Activated CD4-positive, alpha-beta T cell treated with anti-CD3 and anti-CD28 coated beads for 36 hours (primary cell): Measurements from ENCODE around the gene TFR2. TPM values are rescaled to one million over a fixed set of nuclear protein-coding genes. Genes with fewer than 3 reads are reported as not detected.

Source experiments
- ATAC-seq: fragments of 200-7000 bp; cut with Tn5 transposase; one replicate; pipeline ENCODE4 v1.10.0; 2021; ENCODE audit warnings: mild to moderate bottlenecking, moderate library complexity
- CTCF ChIA-PET: fragments of 350-600 bp; sonication (Branson Sonifier 250); formaldehyde crosslinking; loops from one replicate; lab custom pipeline; 2021; ENCODE audit warnings: antibody characterized with exemption; lab: Charles Lee
- POLR2A ChIA-PET: fragments of 350-600 bp; sonication (Branson Sonifier 250); formaldehyde crosslinking; loops from one replicate; lab custom pipeline; 2021; ENCODE audit warnings: antibody characterized with exemption, inconsistent platforms; lab: Charles Lee
- DNase-seq: peaks from one replicate; pipeline ENCODE4 v3.0.0-alpha.2; 2020
- H3K27ac Mint-ChIP-seq: one replicate; pipeline ENCODE4 v1.8.0; 2021; ENCODE audit warnings: mixed read lengths
- H3K27me3 Mint-ChIP-seq: one replicate; pipeline ENCODE4 v1.8.0; 2021; ENCODE audit warnings: mixed read lengths
- H3K36me3 Mint-ChIP-seq: one replicate; pipeline ENCODE4 v1.8.0; 2021; ENCODE audit warnings: low read depth, mixed read lengths
- H3K4me1 Mint-ChIP-seq: one replicate; pipeline ENCODE4 v1.8.0; 2021; ENCODE audit warnings: mixed read lengths
- H3K4me3 Mint-ChIP-seq: one replicate; pipeline ENCODE4 v1.8.0; 2021; ENCODE audit warnings: mild to moderate bottlenecking, moderate library complexity, mixed read lengths
- H3K9me3 Mint-ChIP-seq: one replicate; pipeline ENCODE4 v1.8.0; 2021; ENCODE audit warnings: low read depth, mixed read lengths
- intact Hi-C, 2 experiments: fragments of 100-400 bp; cut with DNase I in 1 of 2; cut with micrococcal nuclease in 1 of 2; formaldehyde crosslinking; loops; one replicate each; pipeline versions ENCODE4 v1.14.2 to v1.15.1; 2022 to 2024; cut with DNase I, micrococcal nuclease
- total RNA-seq, 2 experiments: library from RNA; stranded (reverse); gene quantifications; one replicate each; pipeline ENCODE4 v1.2.3, GENCODE V29; 2021

TFR2 gene
- total RNA-seq, result 10 to 100 TPM; 10.1 to 12.4 TPM

DNA sequence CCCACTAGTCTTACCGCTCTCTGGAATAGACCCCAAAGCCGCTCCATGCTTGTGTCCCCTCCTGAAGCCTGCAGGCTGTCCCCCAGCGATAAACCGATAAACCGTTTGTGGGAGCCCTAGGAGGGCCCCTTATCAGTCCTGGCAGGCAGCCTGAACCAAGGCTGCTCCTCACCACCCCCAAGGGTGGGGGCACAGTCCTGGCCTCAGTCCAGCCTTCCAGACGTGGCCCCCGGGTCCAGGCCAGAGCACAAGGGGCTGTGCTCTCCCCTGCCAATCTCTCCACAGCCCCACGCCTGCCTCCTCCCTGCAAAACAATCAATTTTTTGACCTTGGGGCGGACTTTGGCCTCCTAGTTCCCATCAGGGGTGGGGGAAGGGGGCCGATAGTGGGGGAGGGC, at the start of gene TFR2:
TSS of gene TFR2 (minus strand) at position 90 of the 397 bp plus-strand sequence. CDS start at position 47, 43 bp downstream.
- ChIA-PET POLR2A (no interaction called here), CTCF (no interaction called here)
- Mint-ChIP-seq H3K9me3 (no peaks in the 10 kb centered on the region), H3K27ac (no peak within 1 kb of the TSS), H3K36me3 (peaks cover 3% of the 10 kb centered on the region), H3K27me3 (no peaks in the 10 kb centered on the region), H3K4me1 (no peaks in the 10 kb centered on the region), H3K4me3 (no peak within 1 kb of the TSS)
- ATAC-seq, result no peak
- intact Hi-C loops, result no loop called here
- no peak for DNase-seq

DNA sequence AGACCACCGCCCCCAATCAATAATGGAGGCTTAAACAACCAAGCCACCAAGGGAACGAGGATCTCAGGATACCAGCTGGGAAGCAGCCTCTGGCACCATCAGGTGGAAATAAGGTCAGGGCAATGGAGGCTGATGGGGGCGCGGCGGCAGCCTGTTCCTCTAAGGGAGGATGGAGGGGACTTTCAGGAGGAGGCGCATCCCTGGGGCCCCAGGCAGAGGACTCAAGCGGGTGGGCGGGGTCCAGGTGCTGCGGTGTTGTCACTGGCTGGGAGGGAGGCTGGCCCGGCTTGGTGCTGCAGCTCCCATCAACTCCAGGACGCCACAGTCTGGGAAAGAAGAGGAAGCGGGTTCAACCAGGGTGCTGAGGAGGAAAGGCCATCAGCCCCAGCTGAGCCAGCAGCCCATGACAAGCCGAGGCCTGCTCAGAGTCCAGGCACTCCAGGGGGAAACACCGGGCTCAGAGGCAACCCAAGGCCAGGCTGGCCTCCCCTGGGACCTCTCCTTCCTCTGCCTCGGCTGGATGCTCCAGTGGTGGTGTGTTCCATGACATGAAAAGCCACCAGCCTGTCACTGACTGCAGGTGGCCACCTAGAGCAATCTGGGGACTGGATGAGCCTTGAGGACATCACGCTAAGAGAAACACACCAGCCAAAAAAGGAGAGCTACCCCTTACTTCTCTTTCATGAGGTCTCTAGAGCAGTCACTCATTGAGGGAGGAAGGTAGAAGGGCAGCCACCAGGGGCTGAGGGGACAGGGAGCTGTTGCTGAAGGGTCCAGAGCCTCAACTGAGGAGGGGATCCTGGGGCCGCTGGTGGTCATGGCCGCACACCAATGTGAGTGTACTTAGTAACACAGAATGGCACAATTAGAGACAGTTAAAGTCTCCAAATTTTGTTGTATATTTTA, 48.1 kb upstream of the TFR2 start:
- Mint-ChIP-seq H3K9me3 (no peaks in the 10 kb centered on the region), H3K27ac (no peak overlapping the region), H3K4me3 (no peak overlapping the region), H3K4me1 (peaks cover 35% of the 10 kb centered on the region), H3K36me3 (peaks cover 21% of the 10 kb centered on the region), H3K27me3 (no peaks in the 10 kb centered on the region)
- CTCF ChIA-PET, result interaction anchor here (0.5 to 1.4 kb wide), 8 partner anchors 9 to 551 kb away, joined by 3 to 6 read pairs (median 3); partner anchors contain the start of gene POP7
- DNase-seq, result no peak
- POLR2A ChIA-PET, result interaction anchor here (0.6 to 1.0 kb wide), 3 partner anchors 8 to 1192 kb away, joined by 3 read pairs; no protein-coding TSS in a partner anchor
- intact Hi-C loops, result loop anchor here (5.0 to 10.0 kb wide), 4 partner anchors 57 to 532 kb away; partner anchors contain the start of genes MOSPD3 (in 1 of the 2), SPACDR (in 1 of the 2) and TRAPPC14 (in 1 of the 2)
- ATAC-seq, result no peak

GRCh38 chr7:100688326-100688860, 47.0 kb upstream of the TFR2 start:
- Mint-ChIP-seq H3K27me3 (no peaks in the 10 kb centered on the region), H3K36me3 (peaks cover 21% of the 10 kb centered on the region)
- no peak for DNase-seq

DNA sequence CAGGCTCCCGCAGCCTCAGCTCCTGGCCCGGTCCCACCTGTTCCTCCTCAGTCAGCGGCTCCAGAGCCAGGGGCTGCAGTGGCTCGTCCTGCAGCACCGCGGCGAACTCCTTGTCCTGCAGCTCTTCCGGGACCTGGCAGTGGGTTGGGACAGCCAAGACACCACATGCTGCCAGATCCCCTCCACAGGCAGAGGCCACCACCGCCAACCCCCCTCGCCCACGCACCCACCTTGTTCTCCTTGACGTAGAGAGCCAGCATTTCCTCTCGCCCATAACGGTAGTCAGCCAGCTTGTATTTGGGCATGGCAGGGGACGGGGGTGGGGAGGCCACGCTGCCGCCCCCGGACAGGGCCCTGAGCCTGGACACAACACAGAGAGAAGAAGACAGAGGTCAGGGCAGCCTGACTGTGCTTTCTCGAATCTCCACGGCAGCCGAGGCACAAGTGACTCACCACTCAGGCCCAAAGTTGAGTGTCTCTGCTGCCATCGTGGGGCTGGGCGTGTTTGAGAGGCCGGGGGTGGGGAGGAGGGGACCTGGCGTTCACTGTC, 46.5 kb upstream of the TFR2 start:
- DNase-seq, result no peak
- ChIA-PET CTCF (interaction anchor here (0.5 to 1.0 kb wide), 3 partner anchors 9 to 26 kb away, joined by 3 to 4 read pairs (median 3); no protein-coding TSS in a partner anchor), POLR2A (interaction anchor here (0.7 kb wide), 1 partner anchor 104 kb away, joined by 4 read pairs; no protein-coding TSS in a partner anchor)
- Mint-ChIP-seq H3K4me3 (no peak overlapping the region), H3K36me3 (peaks cover 19% of the 10 kb centered on the region), H3K9me3 (no peaks in the 10 kb centered on the region), H3K27ac (no peak overlapping the region), H3K4me1 (peaks cover 33% of the 10 kb centered on the region), H3K27me3 (no peaks in the 10 kb centered on the region)
- ATAC-seq, result no peak
- intact Hi-C loops, result no loop called here

More at GRCh38 chr7:100688326-100688860, 47.0 kb upstream of the TFR2 start:
- ChIA-PET POLR2A (no interaction called here), CTCF (interaction anchor here (0.7 to 1.4 kb wide), 5 partner anchors 10 to 550 kb away, joined by 3 to 6 read pairs (median 4); partner anchors contain the start of gene POP7)
- no peak for ATAC-seq
- Mint-ChIP-seq H3K9me3 (no peaks in the 10 kb centered on the region), H3K4me1 (peaks cover 35% of the 10 kb centered on the region), H3K4me3 (no peak overlapping the region), H3K27ac (peak overlapping the region; percentile 43)
- intact Hi-C loops, result no loop called here

GRCh38 chr7:100687261-100687660, 45.9 kb upstream of the TFR2 start:
- H3K36me3 Mint-ChIP-seq, result peaks cover 14% of the 10 kb centered on the region
- intact Hi-C loops, result no loop called here
- no peak for ATAC-seq
- no peaks in the 10 kb centered on the region for H3K27me3 Mint-ChIP-seq
- no peak overlapping the region for H3K27ac Mint-ChIP-seq
- DNase-seq, result no peak
- H3K4me1 Mint-ChIP-seq, result peaks cover 27% of the 10 kb centered on the region
- ChIA-PET POLR2A (interaction anchor here (0.7 kb wide), 1 partner anchor 104 kb away, joined by 4 read pairs; no protein-coding TSS in a partner anchor), CTCF (interaction anchor here (0.5 to 1.0 kb wide), 2 partner anchors 13 to 25 kb away, joined by 3 to 4 read pairs; no protein-coding TSS in a partner anchor)
- no peaks in the 10 kb centered on the region for H3K9me3 Mint-ChIP-seq
- H3K4me3 Mint-ChIP-seq, result no peak overlapping the region

DNA sequence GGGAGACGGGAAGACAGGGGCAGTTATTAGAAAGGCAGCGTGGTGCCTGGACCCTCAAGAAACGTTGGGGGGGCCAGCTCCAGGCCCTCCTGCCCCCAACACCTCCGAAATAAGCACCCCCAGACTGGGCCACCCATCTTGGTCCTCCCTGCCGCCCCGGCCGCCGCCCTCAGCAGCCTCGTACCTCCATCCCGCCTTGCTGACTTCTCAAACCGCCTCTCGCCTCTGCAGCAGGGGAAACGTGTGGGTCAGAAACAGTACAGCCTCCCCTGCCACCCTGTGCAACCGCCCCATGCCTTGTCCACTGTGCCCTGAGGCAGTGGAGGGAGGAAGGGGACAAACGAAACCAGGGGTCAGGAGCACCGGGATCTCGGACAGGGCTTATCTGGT, 45.5 kb upstream of the TFR2 start:
- intact Hi-C loops, result no loop called here
- peaks cover 13% of the 10 kb centered on the region for H3K36me3 Mint-ChIP-seq

DNA sequence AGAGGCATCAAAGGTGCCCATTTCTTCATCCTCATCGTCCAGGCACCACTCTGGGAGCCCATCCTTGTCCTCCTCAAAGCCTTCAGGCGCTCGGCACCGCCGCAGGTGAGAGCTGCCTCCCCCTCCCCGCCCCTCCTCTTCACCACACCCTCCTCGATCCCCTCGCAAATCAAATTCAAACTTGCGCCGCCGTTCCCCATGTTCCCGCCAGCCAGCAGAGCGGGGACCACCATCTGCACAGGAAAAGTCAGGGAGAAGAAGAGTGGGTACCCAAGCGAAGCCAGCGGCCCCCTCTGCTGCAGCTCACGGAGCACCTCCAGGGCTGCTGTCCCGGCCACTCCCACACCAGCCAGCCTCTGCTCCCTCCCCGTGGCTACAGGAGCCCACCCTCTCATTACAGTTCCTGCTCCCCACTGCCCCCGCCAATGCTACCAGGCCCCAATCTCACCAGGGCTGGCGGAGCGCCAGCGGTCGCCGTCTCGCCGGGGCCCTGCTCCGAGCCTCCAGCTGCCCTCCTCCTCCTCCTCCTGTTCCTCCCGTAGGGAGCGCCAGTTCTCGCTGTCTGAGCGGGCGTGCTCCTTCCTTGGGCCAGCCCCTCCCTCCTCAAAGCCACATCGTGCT, 45.0 kb upstream of the TFR2 start:
- CTCF ChIA-PET, result no interaction called here
- POLR2A ChIA-PET, result no interaction called here
- ATAC-seq, result no peak

More for the DNA sequence above, 45.5 kb upstream of the TFR2 start:
- ChIA-PET CTCF (no interaction called here), POLR2A (no interaction called here)
- Mint-ChIP-seq H3K4me1 (peaks cover 23% of the 10 kb centered on the region), H3K9me3 (no peaks in the 10 kb centered on the region), H3K4me3 (no peak overlapping the region), H3K27ac (no peak overlapping the region), H3K27me3 (no peaks in the 10 kb centered on the region)
- DNase-seq, result no peak
- ATAC-seq, result no peak

DNA sequence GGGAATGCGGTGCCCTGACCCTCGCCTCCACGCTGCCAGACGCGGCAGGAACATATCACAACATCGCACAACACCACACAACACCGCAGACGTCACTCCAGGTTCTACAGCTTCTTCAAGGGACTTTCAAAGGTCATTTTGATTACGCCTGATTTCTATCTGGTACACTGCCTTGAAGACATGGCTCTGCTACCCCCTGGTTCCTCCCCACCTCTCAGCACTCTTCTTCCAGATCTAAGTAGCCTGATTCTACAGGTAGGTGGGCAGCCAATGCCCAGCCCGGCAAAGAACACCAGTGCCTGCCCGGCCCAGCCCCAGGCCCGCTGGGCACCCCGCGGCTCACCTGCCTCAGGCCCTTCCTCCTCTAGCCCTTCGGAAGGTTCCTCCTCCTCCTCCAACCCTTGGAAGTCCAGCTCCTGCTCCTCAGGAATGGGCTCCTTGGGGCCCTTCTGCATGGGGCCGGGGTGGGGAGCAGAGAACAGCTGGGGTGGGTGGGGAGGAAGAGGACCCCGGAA, 44.3 kb upstream of the TFR2 start:
- ChIA-PET POLR2A (no interaction called here), CTCF (no interaction called here)
- no peak for DNase-seq
- Mint-ChIP-seq H3K36me3 (peaks cover 13% of the 10 kb centered on the region), H3K27me3 (no peaks in the 10 kb centered on the region), H3K4me1 (peaks cover 23% of the 10 kb centered on the region), H3K4me3 (no peak overlapping the region), H3K9me3 (no peaks in the 10 kb centered on the region), H3K27ac (no peak overlapping the region)
- intact Hi-C loops, result no loop called here
- ATAC-seq, result no peak

More for the DNA sequence above, 45.0 kb upstream of the TFR2 start:
- H3K9me3 Mint-ChIP-seq, result no peaks in the 10 kb centered on the region
- H3K36me3 Mint-ChIP-seq, result peaks cover 13% of the 10 kb centered on the region
- no peak overlapping the region for H3K27ac Mint-ChIP-seq
- H3K4me1 Mint-ChIP-seq, result peaks cover 23% of the 10 kb centered on the region
- no peak for DNase-seq
- intact Hi-C loops, result no loop called here
- no peak overlapping the region for H3K4me3 Mint-ChIP-seq
- H3K27me3 Mint-ChIP-seq, result no peaks in the 10 kb centered on the region

- DNase-seq (no peak), ATAC-seq (no peak)
- ChIA-PET CTCF (no interaction called here), POLR2A (no interaction called here)
- intact Hi-C loops, result no loop called here
- Mint-ChIP-seq H3K36me3 (peaks cover 14% of the 10 kb centered on the region), H3K4me1 (peaks cover 28% of the 10 kb centered on the region), H3K9me3 (no peaks in the 10 kb centered on the region), H3K27me3 (no peaks in the 10 kb centered on the region), H3K4me3 (no peak overlapping the region), H3K27ac (no peak overlapping the region)
Measured at GRCh38 chr7:100685049-100685605, 43.8 kb upstream of the TFR2 start.

GRCh38 chr7:100684534-100685042, 43.2 kb upstream of the TFR2 start:
- H3K4me1 Mint-ChIP-seq, result peaks cover 27% of the 10 kb centered on the region
- H3K9me3 Mint-ChIP-seq, result no peaks in the 10 kb centered on the region
- no peak overlapping the region for H3K27ac Mint-ChIP-seq
- ChIA-PET CTCF (interaction anchor here (0.6 to 1.0 kb wide), 2 partner anchors 72 to 239 kb away, joined by 3 read pairs; partner anchors contain the start of gene MOSPD3), POLR2A (interaction anchor here (0.6 kb wide), 1 partner anchor 9 kb away, joined by 3 read pairs; no protein-coding TSS in a partner anchor)
- DNase-seq (no peak), ATAC-seq (no peak)
- intact Hi-C loops, result no loop called here
- H3K4me3 Mint-ChIP-seq, result no peak overlapping the region
- H3K27me3 Mint-ChIP-seq, result no peaks in the 10 kb centered on the region
- peaks cover 18% of the 10 kb centered on the region for H3K36me3 Mint-ChIP-seq
